DMS53 treated with DMSO at 0.1 percent for 48 hours (cell line): Measurements from ENCODE around the gene ITGB7.

ENCODE experiments used
- DNase-seq: peaks from one replicate; lab custom pipeline; 2025; ENCODE audit not compliant: unreplicated experiment; lab: John Stamatoyannopoulos, UW

The ITGB7 gene

DNA sequence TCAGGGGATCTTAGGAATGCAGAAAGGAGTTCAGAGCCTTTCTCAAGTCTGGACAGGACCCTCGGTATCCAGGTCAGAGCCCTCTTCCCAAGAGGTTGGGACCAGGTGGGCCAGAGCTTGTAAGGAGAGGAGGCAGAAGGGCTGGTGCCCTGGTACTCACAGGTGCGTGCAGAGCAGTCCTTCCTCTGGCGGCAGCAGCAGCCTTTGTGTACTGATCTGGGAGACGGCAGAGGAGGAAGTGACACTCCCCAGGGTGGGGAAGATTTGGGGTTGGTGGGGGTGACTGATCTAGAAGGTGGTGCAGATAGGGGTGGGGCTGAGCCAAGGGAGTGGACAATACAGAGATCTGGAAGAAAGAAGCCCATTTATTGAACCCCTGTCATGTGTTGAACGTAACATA lies at the start of gene ITGB7:
Gene ITGB7, minus strand, starts transcription at position 210 of the 400 bp plus-strand sequence. CDS start 6,808 bp downstream, outside the sequence.
- DNase-seq: no peak

DNA sequence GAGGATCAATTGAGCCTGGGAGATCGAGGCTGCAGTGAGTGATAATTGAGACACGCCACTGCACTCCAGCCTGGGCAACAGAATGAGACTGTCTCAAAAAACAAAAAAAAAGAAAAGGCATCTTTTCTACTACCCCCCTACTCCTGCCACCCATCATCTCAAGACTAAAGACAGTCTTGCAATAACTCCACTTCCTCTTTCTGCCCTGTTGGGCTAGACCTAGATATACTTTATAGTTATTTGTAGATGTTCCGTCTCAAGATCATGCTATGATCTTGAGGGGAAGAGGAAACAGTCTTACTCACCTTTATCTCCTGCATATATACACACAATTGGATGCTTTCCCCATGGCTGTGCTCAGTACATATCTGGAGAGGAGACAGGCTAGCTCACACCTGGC lies 48.9 kb upstream of the ITGB7 start:
- no peak for DNase-seq

DNA sequence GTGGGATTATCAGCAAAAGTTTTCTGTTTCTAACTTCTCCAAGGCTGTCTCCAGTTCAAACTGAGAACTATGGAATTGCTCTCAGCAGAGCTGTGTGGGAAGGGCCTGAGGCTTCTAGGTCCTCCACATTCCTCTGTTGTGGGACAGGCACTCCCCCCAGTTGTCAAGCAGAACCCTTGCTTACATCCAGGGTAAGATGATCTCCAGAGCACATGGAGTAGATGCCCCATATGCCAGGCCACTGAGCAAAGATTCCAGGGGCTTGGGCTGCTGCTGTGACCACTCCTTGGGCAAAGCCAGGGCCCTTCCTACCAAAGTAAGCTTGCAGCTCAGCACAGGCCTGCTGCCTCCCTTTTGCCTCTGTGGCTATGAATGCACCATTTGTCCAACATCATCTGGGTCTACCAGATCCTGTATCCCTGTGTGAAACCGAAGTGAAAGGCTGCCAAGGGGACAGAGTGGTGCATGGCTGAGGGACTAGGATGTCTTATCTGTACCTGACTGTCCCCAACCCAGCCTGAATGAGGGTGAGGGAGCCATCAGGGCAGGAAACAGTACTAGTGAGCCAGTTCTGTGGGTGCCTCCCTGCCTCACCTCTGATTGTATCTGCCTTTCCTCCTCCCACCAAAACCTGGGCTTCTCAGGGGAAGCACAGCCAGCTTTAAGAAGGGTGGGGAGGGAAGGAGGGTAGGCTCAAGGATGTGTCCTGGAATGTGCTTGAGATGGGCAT lies 47.9 kb upstream of the ITGB7 start:
- no peak for DNase-seq

GRCh38 chr12:53253298-53253697 lies 46.2 kb upstream of the ITGB7 start:
- DNase-seq: no peak

DNA sequence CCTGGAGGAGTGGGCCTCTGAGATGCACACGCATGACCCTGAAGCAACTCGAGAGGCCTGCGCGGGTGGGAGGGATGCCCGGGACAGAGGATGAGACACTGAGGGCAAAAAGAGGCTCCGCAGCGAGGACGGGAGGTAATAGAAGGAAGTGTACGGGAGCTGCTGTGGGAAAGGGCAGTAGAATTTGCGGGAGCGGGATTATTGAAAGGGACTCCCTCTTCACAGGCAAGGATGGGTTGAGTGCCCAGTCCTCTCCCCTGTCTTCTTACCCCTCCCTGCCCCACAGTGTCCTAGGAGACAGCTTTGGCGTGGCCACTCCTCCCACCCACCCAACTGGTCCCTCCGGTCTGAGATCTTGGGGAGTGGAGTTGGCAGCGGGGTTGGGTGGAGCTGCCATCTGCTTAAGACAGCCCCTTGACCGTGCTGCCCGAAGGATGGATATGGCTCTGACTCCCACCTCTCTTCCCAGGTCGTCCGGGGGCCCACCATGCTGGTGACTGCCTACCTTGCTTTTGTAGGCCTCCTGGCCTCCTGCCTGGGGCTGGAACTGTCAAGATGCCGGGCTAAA lies 45.4 kb upstream of the ITGB7 start:
- DNase-seq: peak; percentile 17

DNA sequence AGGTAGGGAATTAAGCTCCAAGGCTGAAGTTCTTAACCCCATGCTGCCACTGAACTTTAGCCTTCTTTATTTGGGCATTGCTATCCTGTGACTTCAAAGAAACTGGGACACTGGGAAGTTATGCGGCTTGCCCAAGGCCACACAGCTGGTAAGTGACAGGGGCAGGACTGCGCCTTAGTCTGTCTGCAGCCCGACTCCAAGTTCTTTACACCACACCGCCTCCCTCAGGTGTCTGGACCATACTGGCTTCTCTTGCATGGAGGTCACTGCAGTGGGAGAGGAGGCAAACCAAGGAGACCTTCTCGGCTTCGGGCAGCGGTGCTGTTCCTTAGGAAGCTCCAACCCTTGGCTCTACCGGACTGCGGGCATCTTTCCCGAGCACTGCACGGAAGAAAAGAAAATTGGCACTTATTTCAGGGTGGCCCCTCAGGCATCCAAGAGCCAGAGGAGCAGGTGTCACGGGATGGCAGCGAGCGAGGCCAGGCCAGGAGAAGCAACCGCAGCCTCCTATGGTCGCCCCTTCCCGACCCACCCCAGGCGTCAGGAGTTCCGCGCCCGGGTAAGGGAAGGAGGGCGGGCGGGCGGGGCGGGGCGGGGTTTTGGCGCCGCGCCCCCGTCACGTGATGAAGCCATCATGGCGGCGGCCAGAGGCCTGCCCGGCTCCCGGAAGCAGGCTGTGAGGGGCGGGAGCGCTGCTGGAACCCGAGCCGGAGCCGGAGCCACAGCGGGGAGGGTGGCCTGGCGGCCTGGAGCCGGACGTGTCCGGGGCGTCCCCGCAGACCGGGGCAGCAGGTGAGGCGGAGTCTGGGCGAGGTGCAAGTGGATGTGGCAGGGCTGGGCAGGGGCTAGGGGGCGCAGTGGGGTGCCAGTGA lies 44.7 kb upstream of the ITGB7 start:
- DNase-seq: peak; percentile 67

- DNase-seq: no peak
Measured at GRCh38 chr12:53245286-53245685, 38.2 kb upstream of the ITGB7 start.

DNA sequence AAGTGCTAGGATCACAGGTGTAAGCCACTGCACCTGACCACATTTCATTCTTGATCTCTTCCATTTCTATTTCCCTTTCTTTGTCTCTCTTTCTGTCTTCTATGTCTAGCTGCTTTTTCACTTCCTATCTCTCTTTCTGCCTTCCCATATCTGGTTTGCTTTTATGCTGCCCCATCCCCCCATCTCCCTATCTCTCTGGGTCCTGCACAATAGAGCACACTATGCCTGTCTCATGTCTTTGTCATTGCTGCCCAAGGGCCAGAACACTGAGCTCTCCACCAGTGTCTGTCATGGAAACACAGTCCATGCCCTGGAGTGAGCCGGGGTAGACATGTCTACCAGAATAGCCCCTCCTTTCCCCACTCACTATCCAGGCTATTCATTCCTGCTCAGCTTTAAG lies 37.3 kb upstream of the ITGB7 start:
- no peak for DNase-seq

DNA sequence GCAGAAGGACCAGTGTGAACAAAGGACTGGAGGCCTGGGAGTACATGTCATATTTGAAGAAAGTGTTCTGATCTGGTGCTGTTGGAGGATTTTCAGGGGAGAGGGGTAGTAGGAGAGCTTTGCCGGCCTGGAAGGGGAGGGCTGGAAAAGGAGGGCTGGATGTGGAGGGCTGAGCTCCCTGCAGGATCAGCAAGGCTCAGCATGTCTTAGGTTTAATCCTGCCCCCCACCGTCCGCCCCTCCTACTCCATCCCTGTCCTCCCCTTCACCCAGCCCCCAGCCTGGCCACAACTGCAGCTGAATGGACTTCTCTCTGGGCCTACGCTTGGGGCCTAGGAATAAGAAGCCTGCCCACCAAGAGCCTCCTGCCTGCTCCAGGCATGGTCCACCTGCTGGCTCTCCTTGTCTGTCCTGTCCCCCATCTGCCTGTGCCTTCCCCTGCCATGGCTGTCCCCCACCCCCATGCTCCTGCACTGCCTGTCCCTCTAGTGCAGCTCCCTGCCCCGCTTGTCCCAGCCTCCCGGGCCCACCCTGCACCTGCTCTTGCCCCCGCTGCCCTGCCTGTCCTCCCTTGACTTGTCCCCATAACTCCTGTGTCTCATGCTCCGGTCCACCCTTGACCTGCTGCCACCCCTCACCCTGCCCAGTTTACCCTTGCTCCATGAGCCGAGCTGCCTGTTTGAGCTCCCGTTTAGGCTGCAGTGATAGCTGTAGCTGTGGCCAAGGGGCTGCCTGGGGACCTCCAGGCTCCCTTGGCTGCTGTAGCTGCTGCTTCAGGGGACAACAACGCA lies 34.8 kb upstream of the ITGB7 start:
- DNase-seq: no peak

DNA sequence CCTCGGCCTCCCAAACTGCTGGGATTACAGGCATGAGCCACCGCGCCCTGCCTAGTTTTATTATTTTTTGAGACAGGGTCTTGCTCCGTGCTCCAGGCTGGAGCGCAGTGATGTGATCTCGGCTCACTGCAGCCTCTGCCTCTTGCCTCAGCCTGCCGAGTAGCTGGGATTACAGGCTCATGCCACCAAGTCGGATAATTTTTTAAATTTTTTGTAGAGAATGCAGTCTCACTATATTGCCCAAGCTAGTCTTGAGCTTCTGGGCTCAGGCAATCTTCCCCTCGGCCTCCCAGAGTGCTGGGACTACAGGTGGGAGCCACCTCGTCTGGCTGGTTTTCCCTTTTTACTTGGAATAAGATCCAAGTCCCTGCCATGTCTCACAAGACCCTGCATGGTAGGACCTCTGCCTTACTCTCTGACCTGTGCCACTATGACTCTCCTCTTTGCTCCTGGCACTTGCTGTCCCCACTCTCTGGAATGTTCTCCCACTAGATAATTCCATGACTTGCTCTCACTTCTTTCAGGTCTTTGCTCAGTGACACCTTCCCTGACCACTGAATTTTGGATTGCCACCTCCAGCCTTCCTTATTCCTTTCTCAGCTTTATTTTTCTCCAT lies 32.7 kb upstream of the ITGB7 start:
- DNase-seq: no peak

DNA sequence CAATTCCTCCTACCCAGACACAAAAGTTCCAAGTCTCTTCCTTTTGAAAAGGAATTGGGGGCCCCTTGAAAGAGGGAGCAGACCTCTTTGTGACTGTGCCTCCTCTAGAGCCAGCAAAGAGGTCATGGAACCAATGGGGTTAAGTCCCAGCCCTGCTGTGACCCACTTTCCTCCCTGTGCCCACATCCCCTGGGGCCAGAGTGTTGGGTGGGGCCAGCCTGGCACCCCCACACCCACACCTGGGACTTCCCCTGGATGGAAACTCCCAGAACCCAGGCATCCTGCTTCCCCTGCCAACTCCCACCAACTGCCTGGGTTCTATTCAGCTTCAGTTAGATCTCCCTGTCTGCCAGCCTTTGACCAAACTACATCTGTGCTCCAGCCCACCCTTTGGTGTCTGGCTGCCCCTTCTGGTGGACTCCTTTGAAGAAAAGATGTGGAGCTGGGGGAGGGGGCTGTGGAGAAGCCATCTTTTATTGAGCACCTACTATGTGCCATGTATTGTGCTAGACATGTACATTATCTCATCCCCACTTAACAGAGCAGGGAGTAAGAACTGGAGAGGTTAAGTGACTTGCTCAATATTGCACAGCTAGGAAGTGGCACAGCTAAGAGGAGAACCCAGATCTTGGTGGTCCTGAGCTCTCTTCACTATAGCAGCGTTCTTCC lies 29.5 kb upstream of the ITGB7 start:
- DNase-seq: no peak

- DNase-seq: no peak
Measured at GRCh38 chr12:53235742-53236442, 28.8 kb upstream of the ITGB7 start.

GRCh38 chr12:53235164-53235563 lies 28.1 kb upstream of the ITGB7 start:
- DNase-seq: no peak

GRCh38 chr12:53234271-53234914 lies 27.3 kb upstream of the ITGB7 start:
- no peak for DNase-seq

DNA sequence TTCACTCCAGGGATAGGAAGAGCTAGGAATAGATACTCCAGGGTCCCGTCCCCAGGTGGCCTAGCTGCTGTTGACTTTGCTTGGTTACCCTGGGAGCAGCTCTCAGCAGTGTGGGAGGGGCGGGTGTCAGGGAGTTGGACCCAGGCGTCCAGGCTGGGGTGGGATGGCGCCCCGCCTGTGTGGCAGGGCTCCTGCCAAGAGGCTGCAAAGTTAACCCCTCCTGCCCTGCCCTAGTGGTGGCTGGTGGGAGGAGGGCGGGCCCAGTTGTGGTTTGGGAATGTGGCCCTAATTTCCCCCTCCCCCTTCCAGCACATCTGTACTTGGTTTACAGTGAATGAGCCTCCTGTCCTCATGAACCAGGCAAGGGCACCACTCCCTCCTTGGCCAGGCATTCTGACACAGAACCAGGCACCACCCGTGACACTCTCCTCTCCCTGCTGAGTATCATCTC lies 26.6 kb upstream of the ITGB7 start:
- no peak for DNase-seq

GRCh38 chr12:53232646-53233461 lies 25.8 kb upstream of the ITGB7 start:
- peak; percentile 71 for DNase-seq

DNA sequence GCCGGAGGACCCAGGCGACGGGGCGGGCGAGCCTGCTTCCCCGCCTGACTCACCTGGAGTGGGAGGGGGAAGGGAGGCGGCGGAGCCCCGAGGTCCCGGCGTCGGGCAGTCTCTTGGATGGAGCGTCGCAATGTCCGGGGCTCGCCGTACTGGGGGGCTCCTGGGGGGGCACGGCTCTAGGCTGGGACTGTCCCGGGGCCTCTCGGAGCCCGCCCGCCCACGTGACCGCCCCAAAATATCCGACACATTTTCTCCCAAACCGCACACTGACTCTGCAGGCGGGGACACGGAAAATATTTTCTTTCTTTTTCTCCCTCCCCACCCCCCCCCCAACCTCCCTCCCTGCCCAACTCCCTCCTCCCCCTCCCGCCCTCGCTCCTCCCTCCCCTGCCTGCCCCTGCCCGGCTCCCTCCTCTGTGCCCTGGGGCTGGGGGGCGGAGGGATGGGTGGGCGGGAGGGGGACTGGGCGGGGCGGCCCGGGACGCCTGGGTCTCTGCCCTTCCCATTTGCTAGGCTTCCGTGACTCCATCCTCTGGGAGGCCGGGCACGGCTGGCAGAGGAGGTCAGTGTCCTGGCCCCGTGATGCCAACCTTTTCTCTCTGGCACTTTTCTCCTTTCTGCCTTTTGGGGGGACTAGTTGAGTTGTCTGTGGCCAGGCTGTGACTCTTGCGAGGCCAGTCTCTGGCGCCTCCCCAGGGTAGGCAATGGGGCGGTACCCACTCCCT lies 25.0 kb upstream of the ITGB7 start, which contains the start of gene RARG:
Gene RARG, minus strand, starts transcription at position 289 of the 725 bp plus-strand sequence. CDS start 4,664 bp downstream, outside the sequence.
- peak; percentile 71 for DNase-seq

DNA sequence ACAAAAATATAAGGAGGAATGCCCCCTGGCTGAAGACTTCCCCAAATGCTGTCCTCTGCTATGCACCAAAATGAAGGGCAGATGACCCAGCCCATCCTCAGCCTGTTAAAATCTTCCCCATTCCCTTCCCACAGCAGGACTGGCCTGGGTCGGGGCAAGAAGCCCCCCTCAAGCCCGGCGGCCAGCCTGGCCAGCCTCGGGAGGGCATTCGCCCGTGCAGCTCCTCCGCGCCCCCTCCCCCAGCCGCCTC lies 24.5 kb upstream of the ITGB7 start:
- no peak for DNase-seq
